GM18499 (cell line): ENCODE results near the gene NCAPH2.

Experiments
- ATAC-seq: cut with Tn5 transposase; IDR thresholded peaks from one replicate; pipeline ENCODE4 v1.9.1; 2021; ENCODE audit warnings: moderate number of reproducible peaks; ENCODE audit not compliant: insufficient read depth, unreplicated experiment

NCAPH2 gene

DNA sequence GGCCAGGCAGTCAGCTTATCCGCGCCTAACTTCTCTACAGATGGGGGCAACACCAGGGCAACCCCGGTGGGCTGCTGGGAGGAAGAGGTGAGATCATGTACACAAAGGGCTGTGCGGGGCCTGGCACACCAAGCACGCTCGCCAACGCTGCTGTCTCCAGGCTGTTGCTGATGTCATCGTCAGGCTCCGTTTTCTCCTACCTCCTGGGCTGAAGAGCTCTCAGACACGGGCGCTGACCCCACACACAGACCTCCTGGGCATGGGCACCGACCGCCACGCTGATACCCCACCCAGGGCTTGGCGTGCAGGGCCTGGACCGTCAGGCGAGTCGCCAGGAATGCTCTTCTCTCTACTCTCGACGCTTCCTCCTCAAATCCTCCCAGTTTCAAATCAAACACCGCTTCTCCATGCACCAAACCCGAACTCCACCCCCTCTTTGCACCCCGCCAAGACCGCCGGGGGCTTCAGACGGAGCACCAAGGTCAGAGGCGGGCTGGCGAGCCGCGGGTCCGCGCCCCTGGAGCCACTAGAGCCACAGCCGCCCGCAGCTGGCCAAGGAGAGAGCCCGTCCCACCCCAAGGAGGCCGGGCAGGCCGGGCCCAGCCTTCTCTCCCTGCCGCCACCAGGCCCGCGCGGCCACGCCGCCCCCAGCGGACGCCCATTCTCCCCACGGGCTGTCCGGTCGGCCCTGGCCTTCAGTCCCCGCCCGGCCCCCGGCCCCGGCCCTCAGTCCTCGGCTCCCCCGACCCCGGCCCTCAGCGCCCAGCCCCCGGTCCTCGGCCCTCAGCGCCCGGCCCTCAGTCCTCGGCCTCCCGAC is 34.0 kb upstream of the NCAPH2 start:
- no peak for ATAC-seq

DNA sequence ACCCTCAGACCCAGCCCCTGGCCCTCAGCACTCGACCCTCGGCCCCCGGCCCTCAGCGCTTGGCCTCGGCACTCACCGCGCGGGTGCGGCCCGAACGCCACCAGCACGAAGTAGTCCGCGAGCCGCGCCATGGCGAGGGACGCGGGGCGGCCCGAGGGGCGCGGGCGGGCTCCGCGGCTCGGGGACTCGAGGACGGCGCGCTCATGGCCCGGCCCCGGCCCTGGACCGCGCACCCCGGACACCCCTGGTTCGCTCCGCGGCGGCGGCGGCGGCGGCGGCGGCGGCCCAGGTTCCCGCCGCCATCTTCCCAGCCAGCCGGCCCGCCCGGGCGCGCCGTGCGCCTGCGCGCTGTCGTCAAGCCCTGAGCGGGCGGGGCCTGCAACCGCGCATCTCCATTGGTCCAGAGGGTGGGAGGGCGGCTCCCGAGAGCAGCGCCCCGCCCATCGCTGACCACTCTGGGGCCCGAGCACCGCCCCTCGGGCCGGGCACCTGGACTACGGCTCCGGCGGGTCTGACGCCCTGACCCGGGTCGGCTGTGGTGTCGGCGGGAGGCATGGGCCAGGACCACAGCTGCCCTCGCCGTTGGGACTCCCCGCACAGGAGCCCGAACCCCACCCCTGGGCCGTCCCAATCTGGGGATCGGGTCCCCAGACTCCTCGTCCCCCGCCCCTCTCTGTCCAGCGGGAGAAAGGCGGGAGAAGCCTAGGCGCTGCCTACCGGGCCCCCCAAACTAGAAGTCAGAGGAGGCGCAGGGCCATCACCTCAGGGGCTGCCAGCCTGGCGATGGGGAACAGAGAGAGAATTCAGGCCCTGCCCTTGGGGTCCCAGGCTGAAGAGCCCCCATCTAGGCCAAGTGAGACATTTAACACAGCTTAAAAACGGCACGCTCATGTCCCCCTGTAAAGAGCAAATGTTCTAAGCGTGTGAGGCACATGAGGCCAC is 33.0 kb upstream of the NCAPH2 start, which contains the start of gene SBF1:
Gene SBF1, minus strand, starts transcription at position 326 of the 942 bp plus-strand sequence. Its CDS starts 195 bp downstream, at position 131.
- ATAC-seq: no peak

GRCh38 chr22:50475652-50476002 is 32.4 kb upstream of the NCAPH2 start:
- ATAC-seq: no peak

GRCh38 chr22:50476868-50477267 is 31.2 kb upstream of the NCAPH2 start:
- no peak for ATAC-seq

- no peak for ATAC-seq
These were observed 30.1 kb upstream of the NCAPH2 start for GRCh38 chr22:50477923-50478322.

GRCh38 chr22:50479721-50480120 is 28.3 kb upstream of the NCAPH2 start:
- no peak for ATAC-seq

GRCh38 chr22:50481045-50481439 is 27.0 kb upstream of the NCAPH2 start:
- no peak for ATAC-seq

DNA sequence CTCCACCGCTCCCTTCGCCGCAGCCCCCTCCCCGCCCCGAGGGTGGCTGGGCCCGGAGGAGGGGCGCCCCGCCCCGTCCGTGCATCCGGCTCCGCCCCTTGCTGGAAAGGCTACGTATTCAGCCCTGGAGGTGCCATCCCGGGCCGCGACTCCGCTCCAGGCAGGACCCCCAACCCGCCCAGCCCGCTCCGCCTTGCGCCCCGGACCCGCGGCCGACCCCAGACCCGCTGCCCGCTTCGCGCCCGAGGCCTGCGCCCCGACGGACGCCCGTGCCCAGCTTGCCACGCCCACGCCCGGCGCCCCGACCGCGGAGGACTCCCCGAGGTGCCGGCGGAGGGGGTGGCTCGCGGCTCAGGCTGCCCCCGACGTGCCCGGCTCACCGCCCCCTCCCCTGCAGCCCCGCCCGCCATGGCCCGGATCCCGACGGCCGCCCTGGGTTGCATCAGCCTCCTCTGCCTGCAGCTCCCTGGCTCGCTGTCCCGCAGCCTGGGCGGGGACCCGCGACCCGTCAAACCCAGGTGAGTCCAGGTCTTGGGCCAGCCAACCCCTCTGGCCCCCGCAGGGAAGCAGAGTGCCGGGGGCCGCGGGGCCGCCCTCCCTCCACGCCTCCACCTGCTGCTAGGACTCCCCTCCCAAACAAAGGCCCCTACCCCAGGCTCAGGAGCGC is 26.5 kb upstream of the NCAPH2 start, which contains the start of gene ADM2:
Gene ADM2, plus strand, starts transcription at position 104 of the 667 bp plus-strand sequence. Its CDS starts 305 bp downstream, at position 409.
- ATAC-seq: no peak

GRCh38 chr22:50482107-50483074 is 25.6 kb upstream of the NCAPH2 start:
- ATAC-seq: no peak

DNA sequence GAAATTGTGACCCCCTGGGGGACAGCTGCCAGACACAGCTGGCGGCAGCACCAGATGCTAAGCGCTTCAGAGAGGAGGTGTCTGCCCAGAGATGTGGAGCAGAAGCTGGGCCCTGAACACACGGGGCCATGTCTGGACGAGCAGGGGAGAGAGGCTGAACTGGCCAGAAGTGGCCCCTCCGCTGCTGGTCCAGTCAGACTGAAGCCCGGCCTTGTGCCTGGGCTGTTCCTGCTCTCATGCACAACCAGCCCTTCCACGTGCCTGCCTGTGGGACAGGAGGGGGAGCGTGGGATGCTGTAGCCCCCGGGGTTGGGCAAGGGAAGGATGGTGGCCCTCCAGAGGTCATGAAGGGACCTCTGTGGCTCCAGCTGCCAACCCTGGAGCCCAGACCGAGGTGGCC is 24.9 kb upstream of the NCAPH2 start:
- no peak for ATAC-seq

GRCh38 chr22:50483556-50483955 is 24.5 kb upstream of the NCAPH2 start:
- no peak for ATAC-seq

DNA sequence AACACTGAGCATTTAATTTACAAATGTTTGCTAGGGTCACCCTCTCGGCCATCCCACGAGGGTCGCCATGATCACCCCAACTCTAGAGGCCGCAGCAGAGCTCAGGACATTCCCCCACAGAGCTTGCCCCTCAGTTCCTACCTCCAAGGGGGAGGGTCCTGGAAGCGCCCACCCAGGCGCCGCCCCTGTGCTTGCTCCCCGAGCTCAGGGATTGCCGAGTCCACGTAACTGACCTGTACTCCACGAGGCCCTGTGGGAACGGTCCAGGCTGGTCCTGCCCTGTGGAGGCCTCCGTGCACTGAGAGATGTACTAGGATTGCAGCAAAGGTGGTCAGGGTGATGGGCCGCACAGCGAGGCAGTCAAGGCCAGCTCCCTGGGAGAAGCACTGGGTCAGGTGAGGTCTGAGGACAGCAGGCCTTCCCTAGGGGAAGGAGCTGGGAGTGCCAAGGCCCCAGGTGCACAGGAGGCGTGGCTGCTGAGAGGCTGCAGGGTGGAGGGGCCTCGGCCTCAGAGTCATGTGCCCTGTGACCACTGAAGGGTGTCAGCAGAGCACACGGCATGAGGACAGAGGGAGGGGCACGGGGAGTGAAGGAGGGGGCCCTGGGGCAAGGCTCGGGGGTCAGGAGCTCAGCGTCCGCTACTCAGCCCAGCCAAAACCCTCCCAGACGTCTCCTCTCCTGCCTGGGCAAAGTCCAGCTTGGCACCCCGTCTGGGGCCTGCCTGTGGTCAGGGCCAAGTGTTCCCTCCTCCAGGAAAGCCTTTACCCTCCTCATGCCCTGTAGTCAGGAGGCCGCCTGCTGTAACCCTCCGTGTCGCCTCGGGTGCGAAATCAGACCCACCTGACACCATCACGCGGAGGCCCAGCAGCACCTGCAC is 23.8 kb upstream of the NCAPH2 start:
- ATAC-seq: no peak

DNA sequence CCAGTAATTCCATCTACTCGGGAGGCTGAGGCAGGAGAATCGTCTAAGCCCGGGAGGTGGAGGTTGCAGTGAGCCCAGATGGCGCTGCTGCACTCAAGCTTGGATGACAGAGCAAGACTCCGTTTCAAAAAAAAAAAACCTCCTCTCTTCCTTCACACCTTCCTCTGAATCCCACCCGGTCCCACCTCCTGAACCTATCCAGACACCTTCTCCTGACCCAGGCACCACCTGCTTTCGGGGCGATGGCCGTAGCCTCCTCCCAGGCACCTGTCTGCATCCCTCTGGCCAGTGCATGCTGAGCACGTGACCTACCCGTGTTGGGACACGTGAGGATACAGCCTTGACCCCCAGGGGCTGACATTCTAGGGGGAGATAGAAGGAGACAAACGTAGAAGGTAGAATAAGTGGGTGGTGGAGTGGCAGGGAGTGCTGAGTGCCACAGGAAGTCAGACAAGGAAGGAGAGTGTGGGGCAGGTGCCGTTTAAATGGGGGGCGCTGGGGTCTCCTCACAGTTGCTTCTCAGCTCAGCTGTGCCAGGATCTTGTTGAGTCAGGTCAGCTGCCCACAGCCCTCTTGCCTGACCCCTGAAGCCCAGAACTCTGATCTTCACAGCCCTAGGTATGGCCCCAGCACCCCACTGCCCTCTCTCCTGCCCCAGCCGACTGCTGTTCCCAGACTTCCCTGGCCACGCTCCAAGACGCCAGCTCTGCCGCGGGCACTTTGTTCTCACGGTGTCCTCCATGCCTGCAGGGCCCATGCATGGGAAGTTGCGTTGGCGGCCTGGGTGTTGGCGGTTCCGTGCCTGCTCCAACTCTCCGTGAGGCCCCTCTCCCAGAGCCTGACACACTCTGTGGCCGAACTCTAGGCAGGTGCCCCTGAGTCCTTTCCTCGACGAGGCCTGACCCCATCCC is 22.5 kb upstream of the NCAPH2 start:
- ATAC-seq: no peak

DNA sequence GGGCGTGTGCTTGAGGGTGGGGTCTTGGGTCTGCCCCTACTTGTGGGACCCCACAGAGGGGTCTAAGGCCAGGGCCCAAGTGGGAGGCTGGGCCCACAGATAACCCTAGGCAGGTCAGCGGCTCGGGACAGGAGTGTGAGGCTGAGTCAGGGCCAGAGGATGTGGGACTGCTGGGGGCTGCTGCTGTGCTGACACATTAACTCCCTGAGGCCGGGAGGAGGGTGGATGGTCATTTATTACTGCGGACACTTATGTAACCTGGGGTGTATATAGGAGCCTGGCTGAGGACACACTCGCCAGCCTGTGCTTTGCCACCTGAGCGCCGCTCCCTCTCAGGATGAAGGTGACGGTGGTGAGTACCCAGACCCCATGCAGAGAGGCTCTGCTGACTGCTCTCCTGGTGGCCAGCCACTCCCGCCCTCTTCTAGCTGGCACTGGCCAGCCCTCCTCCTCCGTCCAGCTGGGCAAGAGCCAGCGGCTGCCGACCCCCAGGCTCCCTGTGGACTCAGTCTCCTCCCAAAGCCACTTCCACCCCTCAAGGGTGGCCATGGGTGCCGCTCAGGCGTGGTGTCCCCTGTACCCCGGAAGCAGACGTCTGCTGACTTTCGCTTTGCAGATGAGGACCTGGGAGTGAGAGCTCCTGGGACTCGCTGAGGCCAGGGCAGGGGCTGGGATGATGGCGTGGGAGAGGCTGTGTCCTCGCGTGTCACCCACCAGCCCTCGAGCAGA is 21.3 kb upstream of the NCAPH2 start, which contains the start of gene MIOX:
Gene MIOX, plus strand, starts transcription at position 299 of the 729 bp plus-strand sequence. Its CDS starts 39 bp downstream, at position 338.
- ATAC-seq: no peak

GRCh38 chr22:50487290-50488005 is 20.6 kb upstream of the NCAPH2 start:
- ATAC-seq: no peak
